GM18498 (cell line): ENCODE results near the gene PRKCE.

Experiments
- ATAC-seq: cut with Tn5 transposase; IDR thresholded peaks from one replicate; pipeline ENCODE4 v1.9.1; 2021; ENCODE audit warnings: mild to moderate bottlenecking, moderate library complexity; ENCODE audit not compliant: unreplicated experiment

The PRKCE gene

GRCh38 chr2:45923701-45924100 is 272.2 kb downstream of the PRKCE start:
- no peak for ATAC-seq

- ATAC-seq = no peak
Measured at GRCh38 chr2:45925026-45925425, 273.6 kb downstream of the PRKCE start.

GRCh38 chr2:45925636-45926366 is 274.3 kb downstream of the PRKCE start:
- no peak for ATAC-seq

GRCh38 chr2:45928946-45929345 is 277.5 kb downstream of the PRKCE start:
- ATAC-seq = no peak

- ATAC-seq = no peak
Measured at GRCh38 chr2:45929674-45930395, 278.4 kb downstream of the PRKCE start.

- ATAC-seq = no peak
Measured at GRCh38 chr2:45930396-45930792, 278.9 kb downstream of the PRKCE start.

GRCh38 chr2:45932278-45932975 is 281.0 kb downstream of the PRKCE start:
- ATAC-seq = no peak

GRCh38 chr2:45935791-45936622 is 284.5 kb downstream of the PRKCE start:
- peak; percentile 60 for ATAC-seq

GRCh38 chr2:45936623-45936979 is 285.1 kb downstream of the PRKCE start:
- ATAC-seq = no peak

GRCh38 chr2:45937990-45938389 is 286.5 kb downstream of the PRKCE start:
- ATAC-seq = no peak

GRCh38 chr2:45938649-45939511 is 287.4 kb downstream of the PRKCE start:
- no peak for ATAC-seq

GRCh38 chr2:45941531-45942236 is 290.2 kb downstream of the PRKCE start:
- no peak for ATAC-seq

GRCh38 chr2:45942237-45942738 is 290.8 kb downstream of the PRKCE start:
- no peak for ATAC-seq

- ATAC-seq = no peak
Measured at GRCh38 chr2:45943219-45944044, 292.0 kb downstream of the PRKCE start.

- ATAC-seq = no peak
Measured at GRCh38 chr2:45944074-45944473, 292.6 kb downstream of the PRKCE start.

GRCh38 chr2:45945302-45945717 is 293.8 kb downstream of the PRKCE start:
- no peak for ATAC-seq

GRCh38 chr2:45946023-45946422 is 294.5 kb downstream of the PRKCE start:
- ATAC-seq = no peak

- ATAC-seq = no peak
Measured at GRCh38 chr2:45950606-45951005, 299.1 kb downstream of the PRKCE start.
